DND-41 (cell line): ENCODE results near the gene SHC4.

ENCODE experiments used
- ATAC-seq: fragments of 200-7000 bp; cut with Tn5 transposase; 3 replicates; pipeline ENCODE4 v1.9.1; 2021; ENCODE audit warnings: low read depth; ENCODE audit not compliant: insufficient read depth
- DNase-seq: peaks from one replicate; pipeline ENCODE4 v3.0.0-alpha.2; 2020
- H2AFZ ChIP-seq: 2 replicates; pipeline ENCODE4 v1.6.0; 2012; ENCODE audit warnings: low read depth, low read length
- H3K27ac ChIP-seq: 2 replicates; pipeline ENCODE4 v1.5.1; 2012; ENCODE audit warnings: low read length, inconsistent platforms
- H3K27me3 ChIP-seq: fragments of 200-600 bp; sonication (generic); 2 replicates; pipeline ENCODE4 v1.6.0; 2012; ENCODE audit warnings: low read length, mild to moderate bottlenecking, inconsistent platforms; ENCODE audit not compliant: insufficient read depth, poor library complexity
- H3K36me3 ChIP-seq: 2 replicates; pipeline ENCODE4 v1.5.1; 2012; ENCODE audit warnings: low read length, inconsistent platforms; ENCODE audit not compliant: insufficient read depth
- H3K4me1 ChIP-seq: 2 replicates; pipeline ENCODE4 v1.5.1; 2012; ENCODE audit warnings: mild to moderate bottlenecking, low read length; ENCODE audit not compliant: insufficient read depth
- H3K4me2 ChIP-seq: 2 replicates; pipeline ENCODE4 v1.6.0; 2012; ENCODE audit warnings: mild to moderate bottlenecking, moderate library complexity, low read length, inconsistent platforms; ENCODE audit not compliant: insufficient read depth
- H3K4me3 ChIP-seq, 2 experiments: fragments of 200-600 bp in 1 of 2; shearing (Covaris generic) in 1 of 2; 2 replicates each; pipeline ENCODE4 v1.5.1; 2012 to 2016; ENCODE audit warnings: inconsistent platforms in 2 of 2, low read length in 2 of 2, mild to moderate bottlenecking in 2 of 2, low read depth in 1 of 2, moderate library complexity in 1 of 2
- H3K79me2 ChIP-seq: 2 replicates; pipeline ENCODE4 v1.6.0; 2012; ENCODE audit warnings: low read length, inconsistent platforms; ENCODE audit not compliant: insufficient read depth
- H3K9ac ChIP-seq: 2 replicates; pipeline ENCODE4 v1.6.0; 2012; ENCODE audit warnings: low read depth, mild to moderate bottlenecking, inconsistent platforms, low read length, moderate library complexity
- H3K9me3 ChIP-seq: 2 replicates; pipeline ENCODE4 v1.5.1; 2012; ENCODE audit warnings: low read length, moderate library complexity, mild to moderate bottlenecking, inconsistent platforms; ENCODE audit not compliant: insufficient read depth, severe bottlenecking
- H4K20me1 ChIP-seq: 2 replicates; pipeline ENCODE4 v1.6.0; 2012; ENCODE audit warnings: low read length; ENCODE audit not compliant: insufficient read depth
- CTCF ChIP-seq: IDR thresholded peaks from 2 replicates; pipeline ENCODE4 v1.5.1; 2012; ENCODE audit warnings: borderline replicate concordance, low read length, moderate library complexity, mild to moderate bottlenecking; ENCODE audit not compliant: poor library complexity, severe bottlenecking; ENCODE audit errors: extremely low read depth
- EZH2 ChIP-seq: IDR thresholded peaks from 3 replicates; pipeline ENCODE4 v1.6.1; 2012; ENCODE audit warnings: borderline replicate concordance, low read depth, mild to moderate bottlenecking, moderate library complexity, low read length, inconsistent platforms; ENCODE audit not compliant: severe bottlenecking

SHC4 gene

GRCh38 chr15:48955370-48955769, 8.3 kb downstream of the SHC4 start:
- Histone ChIP-seq H3K27me3 (no peaks in the 10 kb centered on the region), H2AFZ (no peak overlapping the region), H3K9me3 (no peaks in the 10 kb centered on the region), H3K4me3 (no peak overlapping the region), H3K79me2 (no peaks in the 10 kb centered on the region), H3K36me3 (no peaks in the 10 kb centered on the region), H3K4me2 (no peak overlapping the region), H3K4me1 (no peaks in the 10 kb centered on the region), H4K20me1 (no peaks in the 10 kb centered on the region), H3K27ac (no peak overlapping the region), H3K9ac (no peak overlapping the region)
- TF ChIP-seq CTCF, result no peak
- TF ChIP-seq EZH2, result no peak
- no peak for DNase-seq
- no peak for ATAC-seq

GRCh38 chr15:48954538-48954937, 9.2 kb downstream of the SHC4 start:
- no peaks in the 10 kb centered on the region for H3K4me1 ChIP-seq
- no peak overlapping the region for H3K9ac ChIP-seq
- no peaks in the 10 kb centered on the region for H3K36me3 ChIP-seq
- no peak overlapping the region for H3K4me3 ChIP-seq
- H2AFZ ChIP-seq, result no peak overlapping the region
- H3K27me3 ChIP-seq, result no peaks in the 10 kb centered on the region
- no peaks in the 10 kb centered on the region for H3K9me3 ChIP-seq
- no peak for ATAC-seq
- no peaks in the 10 kb centered on the region for H4K20me1 ChIP-seq
- no peak overlapping the region for H3K27ac ChIP-seq
- H3K79me2 ChIP-seq, result no peaks in the 10 kb centered on the region
- H3K4me2 ChIP-seq, result no peak overlapping the region
- no peak for TF ChIP-seq CTCF
- TF ChIP-seq EZH2, result no peak
- DNase-seq, result no peak

- Histone ChIP-seq H3K27ac (no peak overlapping the region), H3K27me3 (no peaks in the 10 kb centered on the region), H2AFZ (no peak overlapping the region)
These were observed 16.9 kb downstream of the SHC4 start for GRCh38 chr15:48946840-48947187.

More at GRCh38 chr15:48946840-48947187, 16.9 kb downstream of the SHC4 start:
- DNase-seq (no peak), ATAC-seq (no peak)
- H3K36me3 ChIP-seq, result no peaks in the 10 kb centered on the region
- no peak overlapping the region for H3K4me2 ChIP-seq
- no peaks in the 10 kb centered on the region for H3K4me1 ChIP-seq
- H3K9me3 ChIP-seq, result no peaks in the 10 kb centered on the region
- TF ChIP-seq EZH2 (no peak), CTCF (no peak)
- H3K79me2 ChIP-seq, result no peaks in the 10 kb centered on the region
- no peak overlapping the region for H3K9ac ChIP-seq
- no peaks in the 10 kb centered on the region for H4K20me1 ChIP-seq
- no peak overlapping the region for H3K4me3 ChIP-seq
